Stimulated activated CD8-positive, alpha-beta memory T cell treated with anti-CD3 and anti-CD28 coated beads, Interleukin-15, amount 100 ng/mL, for 1 hour (primary cell): Measurements from ENCODE around the gene EDIL3.

Experiments used
- DNase-seq: peaks from one replicate; pipeline ENCODE4 v3.0.0-alpha.2; 2020; ENCODE audit warnings: low read depth

EDIL3 gene

DNA sequence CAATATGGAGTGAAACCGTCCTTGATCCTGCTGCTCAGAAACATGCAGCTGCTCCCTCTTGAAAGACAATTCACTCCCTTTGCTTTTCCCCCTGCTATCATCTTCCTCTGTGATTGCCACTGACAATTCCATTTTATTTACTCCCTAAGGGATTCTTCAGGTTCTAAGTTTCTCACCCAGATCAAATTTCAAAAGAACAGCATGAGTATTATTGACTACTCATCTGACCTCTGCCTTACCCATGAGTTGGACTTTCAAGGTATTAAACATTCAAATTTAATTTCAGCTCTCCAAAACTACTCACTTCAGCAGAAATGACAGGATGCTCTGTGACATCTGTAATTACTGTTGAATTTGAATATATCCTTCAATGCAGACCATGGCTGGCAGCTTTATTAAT lies 427.5 kb downstream of the EDIL3 start:
- DNase-seq, result no peak

DNA sequence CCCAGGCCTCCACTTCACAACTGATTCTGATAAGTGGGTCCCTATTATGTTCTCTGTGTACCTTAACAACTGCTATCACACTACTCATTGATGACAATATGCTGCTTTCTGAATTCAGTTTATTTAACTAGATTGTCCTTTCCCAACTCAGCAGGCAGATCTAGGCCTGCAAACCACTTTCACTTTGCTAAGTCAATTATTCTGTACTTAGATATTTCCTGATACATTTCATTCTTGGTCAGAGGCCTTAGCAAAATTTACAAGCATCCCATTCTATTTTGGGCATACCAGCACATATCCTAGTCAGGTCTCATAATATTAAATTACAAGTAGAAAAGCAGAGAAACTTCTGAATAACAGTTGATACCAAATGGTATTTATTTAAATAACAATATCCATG lies 428.3 kb downstream of the EDIL3 start:
- DNase-seq, result no peak

- DNase-seq, result no peak
Observed at GRCh38 chr5:83955916-83956315, 428.8 kb downstream of the EDIL3 start.

DNA sequence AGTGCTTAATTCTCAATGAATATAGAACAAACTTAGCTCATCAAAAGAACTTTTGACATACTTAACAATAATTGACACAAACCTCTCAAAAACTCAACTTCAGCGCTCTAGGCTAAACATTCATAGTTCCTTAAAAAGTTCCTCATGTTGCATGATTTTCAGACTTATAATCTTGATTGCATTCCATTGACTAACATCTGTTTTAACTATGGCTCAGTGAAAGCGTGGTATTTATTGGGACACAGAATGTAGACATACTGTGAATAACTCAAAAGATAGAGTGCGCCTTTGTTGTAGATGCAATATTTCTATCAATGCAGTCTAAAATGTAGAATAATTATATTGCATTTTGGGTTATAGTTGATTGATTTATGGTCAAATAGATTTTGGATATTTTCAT lies 436.9 kb downstream of the EDIL3 start:
- no peak for DNase-seq

DNA sequence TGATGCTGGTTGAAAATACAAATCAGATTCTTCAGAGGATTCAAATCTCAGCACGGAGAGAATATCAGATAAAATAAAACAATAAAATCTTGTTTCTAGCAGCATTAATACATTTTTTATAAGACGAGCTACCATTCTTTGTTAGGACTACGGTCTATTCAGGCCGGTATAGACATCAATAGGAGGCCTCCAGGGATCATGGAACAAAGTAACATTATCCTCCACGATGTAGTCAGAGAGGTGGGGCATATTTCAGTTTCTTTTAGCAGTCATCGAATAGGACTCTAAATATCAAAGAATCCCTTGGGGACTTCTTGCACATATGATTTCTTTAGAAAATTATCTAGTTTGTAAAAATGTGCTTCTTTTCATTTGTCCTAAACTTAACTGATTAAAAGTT lies 438.2 kb downstream of the EDIL3 start:
- no peak for DNase-seq

- no peak for DNase-seq
Observed at GRCh38 chr5:83942155-83942554, 442.5 kb downstream of the EDIL3 start.

- DNase-seq, result no peak
Observed at GRCh38 chr5:83937837-83938236, 446.8 kb downstream of the EDIL3 start.

DNA sequence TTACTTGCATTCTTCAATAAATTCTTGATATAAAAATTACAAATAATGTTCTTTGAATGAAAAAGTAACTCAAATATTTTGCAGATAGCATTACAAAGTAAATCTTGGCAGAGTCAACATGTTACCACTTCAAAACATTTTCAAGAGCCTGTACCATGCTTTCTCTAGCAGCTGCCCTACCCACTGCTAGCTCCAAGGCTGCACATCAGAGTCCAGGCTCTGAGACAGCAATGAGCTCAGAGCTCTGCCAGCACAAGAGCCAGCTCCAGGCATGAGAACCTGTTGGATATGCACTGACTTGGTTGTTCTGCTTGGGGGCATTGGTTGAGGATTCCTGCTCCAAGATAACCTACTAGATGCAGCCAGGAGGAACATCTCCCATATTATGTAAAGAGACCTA lies 452.7 kb downstream of the EDIL3 start:
- no peak for DNase-seq

- DNase-seq, result no peak
Observed at GRCh38 chr5:83927140-83927733, 457.4 kb downstream of the EDIL3 start.

- no peak for DNase-seq
Observed at GRCh38 chr5:83925955-83926337, 458.7 kb downstream of the EDIL3 start.

DNA sequence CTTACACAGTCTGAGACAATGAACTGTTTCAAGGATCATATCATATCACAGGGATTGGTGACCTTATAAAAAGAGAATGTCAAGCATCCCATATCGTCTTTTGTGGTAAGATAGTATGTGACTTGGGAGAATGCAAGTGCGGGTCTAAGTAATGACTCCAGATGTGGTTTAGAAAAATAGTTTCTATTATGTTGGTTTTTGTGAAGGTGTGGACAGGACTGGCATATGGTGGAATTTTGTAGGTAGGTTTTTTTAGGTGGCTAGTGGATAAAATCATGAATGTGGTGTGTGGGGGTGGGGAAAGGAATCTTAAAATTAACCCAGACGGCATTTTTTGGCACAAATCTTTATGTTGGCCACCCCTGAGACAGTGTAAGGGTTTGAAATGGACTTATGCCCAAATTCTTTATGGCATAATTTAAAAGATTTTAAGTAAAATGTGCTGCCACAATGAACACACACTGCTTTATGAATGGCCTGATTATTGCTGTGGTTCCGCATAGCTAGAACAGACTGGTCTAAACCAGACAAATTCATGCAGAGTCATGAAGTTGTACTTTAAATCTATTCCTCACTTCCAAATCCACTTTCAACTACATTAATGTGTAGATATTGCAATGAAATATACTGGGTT lies 459.2 kb downstream of the EDIL3 start:
- DNase-seq, result no peak

DNA sequence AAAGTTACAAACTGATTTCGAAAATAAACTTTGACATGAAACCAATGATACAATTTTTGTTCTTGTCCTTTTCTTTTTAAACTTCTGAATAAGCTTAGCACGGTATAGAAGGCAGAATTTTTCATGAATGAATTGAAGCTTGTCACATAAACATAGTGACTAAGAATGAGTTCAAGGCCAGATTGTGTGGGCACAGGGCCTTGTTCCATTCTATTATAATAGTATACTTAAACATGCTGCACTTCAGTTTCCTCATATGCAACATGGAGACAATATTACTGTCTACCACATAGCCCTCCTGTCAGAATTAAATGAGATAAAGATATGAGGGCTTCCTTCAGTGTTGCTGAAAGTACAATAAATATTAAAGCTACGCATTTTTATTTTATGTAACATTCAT lies 459.8 kb downstream of the EDIL3 start:
- DNase-seq, result no peak

GRCh38 chr5:83924171-83924570 lies 460.5 kb downstream of the EDIL3 start:
- DNase-seq, result no peak

DNA sequence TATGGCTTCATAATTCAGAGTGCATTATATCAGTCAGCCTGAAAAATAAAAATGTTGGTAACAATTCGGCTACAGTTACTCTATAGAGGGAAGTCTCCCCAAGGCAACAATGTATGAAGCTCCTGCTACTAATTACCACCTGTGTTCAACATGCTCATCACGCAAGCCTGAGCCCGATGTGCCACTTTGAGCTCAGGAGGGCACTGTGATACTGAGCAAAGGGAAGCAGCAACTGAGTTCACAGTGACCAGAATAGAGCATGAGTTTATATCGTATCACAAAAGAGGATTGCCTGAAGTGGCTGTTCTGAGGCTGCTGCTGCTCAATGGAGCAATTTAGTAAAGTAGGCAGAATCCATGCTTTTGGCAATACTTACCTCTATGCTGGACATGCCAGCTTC lies 462.0 kb downstream of the EDIL3 start:
- no peak for DNase-seq

DNA sequence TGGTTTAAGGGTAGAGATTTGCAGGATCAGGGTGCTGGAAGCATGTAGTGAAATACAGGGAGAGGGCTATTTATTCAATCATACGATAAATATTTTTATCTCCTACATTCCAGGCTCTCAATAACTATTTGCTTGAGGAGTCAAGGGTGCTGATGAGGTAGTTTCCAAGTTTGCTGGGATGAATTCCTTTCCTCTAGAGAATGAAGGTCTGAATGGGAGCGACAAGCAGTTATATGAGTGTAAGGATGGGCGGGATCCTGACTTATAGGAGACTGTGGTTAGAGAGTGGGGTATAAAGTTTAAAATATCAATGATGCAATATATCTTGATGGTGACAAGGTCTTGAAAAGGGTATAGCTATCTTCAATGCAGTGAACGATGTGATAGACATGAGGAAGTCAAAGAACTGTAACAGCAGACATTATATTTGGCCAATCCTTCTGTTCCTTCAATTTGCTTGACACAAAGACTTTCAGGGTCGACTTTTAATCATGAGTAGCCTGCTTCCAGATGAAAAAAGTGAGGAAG lies 462.9 kb downstream of the EDIL3 start:
- no peak for DNase-seq

GRCh38 chr5:83919071-83920041 lies 465.3 kb downstream of the EDIL3 start:
- DNase-seq, result no peak

GRCh38 chr5:83917261-83917908 lies 467.3 kb downstream of the EDIL3 start:
- no peak for DNase-seq

DNA sequence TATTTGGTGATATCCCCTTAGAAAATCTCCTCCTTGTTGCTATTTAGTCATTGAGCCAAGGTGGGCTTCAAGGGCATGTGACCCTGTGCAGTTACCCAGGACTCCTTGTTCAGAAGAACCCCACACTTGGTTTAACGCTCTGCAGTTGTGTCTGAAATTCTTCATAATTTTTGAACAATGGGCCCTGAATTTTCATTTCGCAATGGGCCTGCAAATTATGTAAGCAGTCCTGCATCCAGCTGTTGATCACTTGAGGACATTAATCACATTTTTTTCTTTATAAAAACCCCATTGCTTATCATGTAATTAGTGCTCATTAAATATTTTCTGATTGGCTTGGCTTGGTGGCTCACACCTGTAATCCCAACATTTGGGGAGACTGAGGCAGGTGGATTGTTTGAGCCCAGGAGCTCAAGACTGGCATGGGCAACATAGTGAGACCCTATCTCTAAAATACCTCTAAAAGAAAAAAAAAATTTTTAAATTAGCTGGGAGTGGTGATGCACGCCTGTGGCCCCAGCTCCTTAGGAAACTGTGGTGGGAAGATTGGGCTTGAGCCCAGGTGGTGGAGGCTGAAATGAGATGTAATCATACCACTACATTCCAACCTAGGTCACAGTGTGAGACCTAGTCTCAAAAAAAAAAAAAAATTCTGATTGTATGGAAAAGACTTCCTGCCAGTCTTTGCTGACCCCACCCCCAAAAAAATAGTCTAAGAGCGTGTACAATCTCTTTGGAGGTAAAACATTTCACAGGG lies 469.8 kb downstream of the EDIL3 start:
- no peak for DNase-seq

- DNase-seq, result no peak
Observed at GRCh38 chr5:83914199-83914598, 470.5 kb downstream of the EDIL3 start.

GRCh38 chr5:83913593-83913992 lies 471.1 kb downstream of the EDIL3 start:
- DNase-seq, result no peak

DNA sequence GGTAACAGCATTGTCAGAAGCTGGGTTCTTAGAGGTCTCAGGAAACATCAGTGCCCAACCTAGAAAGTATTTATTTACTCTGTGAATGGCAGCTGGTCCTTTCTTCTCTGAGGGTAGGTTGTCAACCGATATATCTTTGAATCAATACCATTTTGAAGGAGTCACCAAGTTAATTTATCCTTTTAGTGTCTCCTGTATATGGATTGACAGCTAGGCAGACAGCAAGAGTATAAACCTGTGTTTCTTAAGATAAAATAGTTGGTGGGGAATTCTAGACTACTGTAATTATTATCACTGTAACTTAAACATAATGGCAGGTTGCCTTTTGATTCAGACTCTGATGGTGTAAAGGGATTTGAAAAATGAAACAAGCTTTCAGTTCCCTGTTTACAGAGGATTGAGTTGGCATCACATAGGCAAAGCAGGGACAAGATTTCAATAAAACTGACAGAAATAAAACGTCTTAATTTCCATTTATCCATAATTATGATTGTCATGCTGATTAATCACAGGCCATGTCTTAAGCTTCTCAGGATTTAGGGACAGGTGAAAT lies 473.2 kb downstream of the EDIL3 start:
- no peak for DNase-seq
